Lung (tissue), 12 donors: ENCODE results near the gene SUPT3H. TPM values are rescaled to one million over a fixed set of nuclear protein-coding genes. Genes with fewer than 3 reads are reported as not detected.

Experiments
- ATAC-seq: fragments of 200-7000 bp; cut with Tn5 transposase; one replicate; pipeline ENCODE4 v1.9.1; 2020; ENCODE audit warnings: moderate number of reproducible peaks; ENCODE audit not compliant: insufficient read depth, low FRiP score
- DNase-seq, 3 donors: peaks; one replicate each; pipeline ENCODE4 v3.0.0-alpha.2; 2013 to 2017
- H3K27ac ChIP-seq, 2 donors: one replicate each; pipeline ENCODE4 v1.5.1; 2013; ENCODE audit warnings: mild to moderate bottlenecking in 2 of 2, moderate library complexity in 2 of 2, control low read depth in 1 of 2, inconsistent platforms in 1 of 2, low read depth in 1 of 2, low read length in 1 of 2
- H3K27me3 ChIP-seq, 3 donors: one replicate each; pipeline ENCODE4 v1.5.1; 2013; ENCODE audit warnings: low read length in 2 of 3; ENCODE audit not compliant: control insufficient read depth in 3 of 3, insufficient read depth in 3 of 3
- H3K36me3 ChIP-seq, 4 donors: one replicate each; pipeline ENCODE4 v1.5.1; 2013; ENCODE audit warnings: low read length in 4 of 4, mild to moderate bottlenecking in 1 of 4, moderate library complexity in 1 of 4; ENCODE audit not compliant: control insufficient read depth in 4 of 4, insufficient read depth in 4 of 4
- H3K4me1 ChIP-seq, 5 donors: one replicate each; pipeline ENCODE4 v1.5.1; 2013; ENCODE audit warnings: low read length in 5 of 5, mild to moderate bottlenecking in 2 of 5, moderate library complexity in 1 of 5; ENCODE audit not compliant: control insufficient read depth in 5 of 5, insufficient read depth in 5 of 5
- H3K4me3 ChIP-seq: one replicate; pipeline ENCODE4 v1.5.1; 2013; ENCODE audit warnings: mild to moderate bottlenecking, control low read depth, moderate library complexity
- H3K9ac ChIP-seq, 2 donors: one replicate each; pipeline ENCODE4 v1.5.1; 2013; ENCODE audit warnings: low read length in 2 of 2, control low read depth in 1 of 2; ENCODE audit not compliant: insufficient read depth in 1 of 2
- H3K9me3 ChIP-seq, 4 donors: one replicate each; pipeline ENCODE4 v1.5.1; 2013; ENCODE audit warnings: low read length in 3 of 4, mild to moderate bottlenecking in 1 of 4, moderate library complexity in 1 of 4; ENCODE audit not compliant: control insufficient read depth in 4 of 4, insufficient read depth in 3 of 4
- CTCF ChIP-seq: IDR thresholded peaks from 2 replicates; pipeline ENCODE4 v1.5.1; 2012; ENCODE audit warnings: mild to moderate bottlenecking; ENCODE audit errors: control extremely low read depth, extremely low read depth
- WGBS, 2 donors: extraction: QIAGEN DNeasy Blood & Tissue Kit; methylation state at CpG; one replicate each; pipeline ENCODE4 v1.1.7; 2013; 5-methylcytosine and 5-hydroxymethylcytosine counted together
- polyA plus RNA-seq, 2 donors: library from polyadenylated mRNA; stranded (reverse); fragments of 200-250 nt; gene quantifications; one replicate each; pipeline ENCODE4 v1.2.1, GENCODE V29; 2013
- total RNA-seq, 2 donors: library from RNA; depleted of rRNA in 1 of 2; stranded (reverse); fragments of >200 nt in 1 of 2; gene quantifications; one replicate each; pipeline ENCODE4 v1.2.1, GENCODE V29; 2014 to 2021
- donor health status: control.
- donor health status: control.
- donor health status: Bipolar disorder and iron deficiency.
- donor health status: healthy.
- donor health status: DM: yes; HTN: yes; CAD: no.

Gene SUPT3H
- total and polyA plus RNA-seq, 4 donors, result 5.2 to 17.4 (median 8.2) TPM

GRCh38 chr6:44926556-44926955 is 451.2 kb downstream of the SUPT3H start:
- Histone ChIP-seq H3K36me3 (no peaks in the 10 kb centered on the region), H3K4me1 (peaks cover 0 to 4% (median 0%) of the 10 kb centered on the region in 5 donors)
- WGBS, 2 donors, result 62 to 75% methylated on average over 2 of the region's 2 CpGs

GRCh38 chr6:44925100-44925739 is 452.5 kb downstream of the SUPT3H start:
- no peaks in the 10 kb centered on the region for H3K27me3 ChIP-seq
- no peak for TF ChIP-seq CTCF
- H3K4me1 ChIP-seq, result peaks cover 0 to 4% (median 0%) of the 10 kb centered on the region in 5 donors
- no peak overlapping the region for H3K9ac ChIP-seq
- H3K4me3 ChIP-seq, result no peak overlapping the region
- 2 to 7% methylated on average over 1 of the region's 1 CpG for WGBS, 2 donors
- ATAC-seq, result no peak
- no peak overlapping the region for H3K27ac ChIP-seq
- H3K9me3 ChIP-seq, result no peaks in the 10 kb centered on the region
- H3K36me3 ChIP-seq, result no peaks in the 10 kb centered on the region
- DNase-seq, result peak in 2 of 3 donors; percentile 19 to 30

More at GRCh38 chr6:44926556-44926955, 451.2 kb downstream of the SUPT3H start:
- no peak for TF ChIP-seq CTCF
- Histone ChIP-seq H3K4me3 (no peak overlapping the region), H3K9ac (no peak overlapping the region), H3K27ac (no peak overlapping the region), H3K27me3 (no peaks in the 10 kb centered on the region), H3K9me3 (no peaks in the 10 kb centered on the region)
- DNase-seq, result no peak
- no peak for ATAC-seq

- Histone ChIP-seq H3K4me1 (peaks cover 0 to 7% (median 0%) of the 10 kb centered on the region in 5 donors), H3K27ac (no peak overlapping the region), H3K4me3 (no peak overlapping the region), H3K27me3 (no peaks in the 10 kb centered on the region), H3K36me3 (no peaks in the 10 kb centered on the region), H3K9me3 (no peaks in the 10 kb centered on the region), H3K9ac (no peak overlapping the region)
- TF ChIP-seq CTCF, result no peak
- ATAC-seq, result no peak
- DNase-seq, result no peak
- WGBS, 2 donors, result 84 to 93% methylated on average over 1 of the region's 1 CpG
These were observed 454.3 kb downstream of the SUPT3H start for GRCh38 chr6:44923444-44923843.
